HepG2 (cell line): ENCODE data around the gene M1AP. TPM values are rescaled to one million over a fixed set of nuclear protein-coding genes. Genes with fewer than 3 reads are reported as not detected.
A peak's percentile ranks its signal among the peaks of the same experiment; 100 is the strongest.

Experiments
- HIVEP1 ChIP-seq: sonication (generic); formaldehyde crosslinking; IDR thresholded peaks from 2 replicates; pipeline ENCODE4 v1.4.0; 2020; ENCODE audit warnings: mild to moderate bottlenecking, missing genetic modification reagents
- HOXD1 ChIP-seq: sonication (generic); formaldehyde crosslinking; IDR thresholded peaks from 2 replicates; pipeline ENCODE4 v1.5.0; 2020; ENCODE audit warnings: missing genetic modification reagents
- IKZF4 ChIP-seq: sonication (generic); formaldehyde crosslinking; IDR thresholded peaks from 2 replicates; pipeline ENCODE4 v1.5.1; 2020; ENCODE audit warnings: borderline replicate concordance, mild to moderate bottlenecking, low read depth, missing genetic modification reagents; ENCODE audit errors: not compliant biosample characterization
- KAT7 ChIP-seq: IDR thresholded peaks from 2 replicates; pipeline ENCODE4 v1.6.1; 2018; ENCODE audit warnings: borderline replicate concordance, missing compliant biosample characterization
- KDM5A ChIP-seq: fragments of 200-600 bp; sonication (generic); IDR thresholded peaks from 2 replicates; pipeline ENCODE4 v1.7.0; 2018; ENCODE audit warnings: antibody characterized with exemption, mild to moderate bottlenecking, low read length, borderline replicate concordance
- MATR3 ChIP-seq: sonication (generic); formaldehyde crosslinking; IDR thresholded peaks from 2 replicates; pipeline ENCODE4 v1.4.0; 2020; ENCODE audit warnings: missing genetic modification reagents
- MBD4 ChIP-seq: IDR thresholded peaks from 2 replicates; pipeline ENCODE4 v1.6.1; 2012; ENCODE audit warnings: low read length, inconsistent platforms, borderline replicate concordance
- MIER2 ChIP-seq: IDR thresholded peaks from 2 replicates; pipeline ENCODE4 v1.6.1; 2016; ENCODE audit warnings: missing biosample characterization, missing genetic modification reagents
- MLLT10 ChIP-seq: sonication (generic); formaldehyde crosslinking; IDR thresholded peaks from 2 replicates; pipeline ENCODE4 v1.4.0; 2020; ENCODE audit warnings: missing genetic modification reagents
- MNT ChIP-seq: fragments of 450-650 bp; IDR thresholded peaks from 2 replicates; pipeline ENCODE4 v1.6.1; 2016
- SKI ChIP-seq: fragments of 450-650 bp; IDR thresholded peaks from one replicate; pipeline ENCODE4 v1.6.1; 2018; ENCODE audit warnings: mild to moderate bottlenecking; ENCODE audit not compliant: partially characterized antibody
- SMAD1 ChIP-seq: sonication (generic); formaldehyde crosslinking; IDR thresholded peaks from 2 replicates; pipeline ENCODE4 v1.4.0; 2020; ENCODE audit warnings: missing genetic modification reagents, low read depth, mild to moderate bottlenecking, borderline replicate concordance
- SNAI1 ChIP-seq: sonication (generic); formaldehyde crosslinking; IDR thresholded peaks from 2 replicates; pipeline ENCODE4 v1.5.0; 2020; ENCODE audit warnings: mild to moderate bottlenecking, missing genetic modification reagents, borderline replicate concordance
- SOX13 ChIP-seq, 3 experiments: fragments of 450-650 bp in 1 of 3; sonication (generic) in 1 of 3; formaldehyde crosslinking in 1 of 3; IDR thresholded peaks in 2 of 3; conservative IDR thresholded peaks in 1 of 3; 2 replicates each; pipeline versions ENCODE4 v1.5.0 to v1.6.1; 2016 to 2020; ENCODE audit warnings: antibody characterized with exemption in 1 of 3, mild to moderate bottlenecking in 1 of 3, missing compliant biosample characterization in 1 of 3, missing genetic modification reagents in 1 of 3, moderate library complexity in 1 of 3
- YY1 ChIP-seq: IDR thresholded peaks from 2 replicates; pipeline ENCODE4 v1.6.1; 2011; ENCODE audit warnings: low read length, low read depth, moderate library complexity, mild to moderate bottlenecking; ENCODE audit not compliant: insufficient read depth, insufficient replicate concordance
- ZBTB1 ChIP-seq: sonication (generic); formaldehyde crosslinking; IDR thresholded peaks from 2 replicates; pipeline ENCODE4 v1.4.0; 2020; ENCODE audit warnings: missing genetic modification reagents, borderline replicate concordance
- ZFX ChIP-seq: sonication (generic); formaldehyde crosslinking; IDR thresholded peaks from 2 replicates; pipeline ENCODE4 v1.4.0; 2020; ENCODE audit warnings: mild to moderate bottlenecking, low read depth, missing genetic modification reagents, moderate library complexity
- ZNF343 ChIP-seq: sonication (generic); formaldehyde crosslinking; IDR thresholded peaks from 2 replicates; pipeline ENCODE4 v1.4.0; 2020; ENCODE audit warnings: mild to moderate bottlenecking, missing genetic modification reagents
- ZNF350 ChIP-seq: sonication (generic); formaldehyde crosslinking; IDR thresholded peaks from 2 replicates; pipeline ENCODE4 v1.4.0; 2020; ENCODE audit warnings: mild to moderate bottlenecking, low read depth, missing genetic modification reagents, borderline replicate concordance
- ZNF616 ChIP-seq: sonication (generic); formaldehyde crosslinking; IDR thresholded peaks from 2 replicates; pipeline ENCODE4 v1.5.0; 2020; ENCODE audit warnings: low read depth, mild to moderate bottlenecking, missing genetic modification reagents
- ZNF780A ChIP-seq: sonication (generic); formaldehyde crosslinking; IDR thresholded peaks from 2 replicates; pipeline ENCODE4 v1.8.0; 2022; ENCODE audit warnings: mild to moderate bottlenecking, missing genetic modification reagents, moderate library complexity
- ZNF883 ChIP-seq: sonication (generic); formaldehyde crosslinking; IDR thresholded peaks from 2 replicates; pipeline ENCODE4 v1.5.1; 2020; ENCODE audit warnings: mild to moderate bottlenecking, missing genetic modification reagents; ENCODE audit errors: not compliant biosample characterization
- polyA plus RNA-seq, 8 experiments: library from polyadenylated mRNA; depleted of rRNA in 3 of 8; stranded (reverse) in 7 of 8; unstranded in 1 of 8; fragments of >200 nt; fragmentation: Illumina TruSeq in 4 of 8; extraction: Trizol in 4 of 8; gene quantifications; 2 replicates each; pipeline versions ENCODE4 v1.2.1 to v1.2.3, GENCODE V29; 2011 to 2016; ENCODE audit warnings: low read depth in 4 of 8, missing spikeins in 1 of 8, mixed read lengths in 1 of 8; ENCODE audit not compliant: insufficient read depth in 1 of 8
- total RNA-seq, 5 experiments: library from RNA; depleted of rRNA; stranded (reverse); fragments of >200 nt; fragmentation: Illumina TruSeq; extraction: Trizol; gene quantifications; 2 replicates each; pipeline ENCODE4 v1.2.3, GENCODE V29; 2016; ENCODE audit warnings: low read depth in 1 of 5
- TF ChIP-seq, protein P1 (sequence below): sonication (generic); formaldehyde crosslinking; IDR thresholded peaks from 2 replicates; pipeline ENCODE4 v1.8.1; 2023; ENCODE audit warnings: mild to moderate bottlenecking, missing genetic modification reagents
- TF ChIP-seq, protein P2 (sequence below): sonication (generic); formaldehyde crosslinking; conservative IDR thresholded peaks from 2 replicates; pipeline ENCODE4 v1.4.0; 2020; ENCODE audit warnings: missing genetic modification reagents

Gene M1AP
- total and polyA plus RNA-seq, 2 of the 13 experiments (the other 11 are each of a cell fraction or from before 2014, with no cell fraction given), result not detected

DNA sequence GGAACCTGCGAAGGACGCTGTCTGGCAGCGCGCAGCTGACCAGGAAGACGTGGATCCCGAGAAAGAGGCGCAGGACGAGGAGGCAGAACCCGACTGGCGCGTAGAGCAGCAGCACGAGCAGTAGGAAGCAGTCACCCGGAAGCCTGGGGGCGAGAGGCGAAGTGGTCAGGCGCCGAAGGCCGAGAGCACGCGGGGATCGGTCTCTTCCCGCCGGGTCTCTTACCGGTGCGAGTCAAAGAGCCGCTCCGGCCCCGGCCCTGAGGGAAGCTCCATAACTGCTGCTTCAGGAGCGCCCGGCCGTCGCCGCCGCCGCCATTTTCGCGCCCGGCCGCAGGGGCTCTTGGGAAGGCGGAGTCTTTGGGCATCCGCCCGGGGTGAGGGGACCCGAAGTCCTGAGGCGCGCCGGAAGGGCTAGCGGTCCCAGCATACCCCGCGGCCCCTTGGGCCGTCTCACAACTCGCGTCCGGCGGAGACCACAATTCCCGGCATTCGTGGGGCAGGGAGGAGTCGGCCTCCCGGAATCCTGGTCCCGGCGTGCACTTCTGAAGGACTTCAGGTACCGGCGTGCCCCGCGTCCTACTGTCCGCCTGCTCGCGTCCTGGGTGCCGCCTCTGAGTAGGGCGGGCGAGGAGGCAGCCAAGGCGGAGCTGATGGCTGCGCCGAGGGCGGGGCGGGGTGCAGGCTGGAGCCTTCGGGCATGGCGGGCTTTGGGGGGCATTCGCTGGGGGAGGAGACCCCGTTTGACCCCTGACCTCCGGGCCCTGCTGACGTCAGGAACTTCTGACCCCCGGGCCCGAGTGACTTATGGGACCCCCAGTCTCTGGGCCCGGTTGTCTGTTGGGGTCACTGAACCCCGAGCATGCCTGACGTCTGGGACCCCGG, 118.5 kb downstream of the M1AP start, which contains the start of the genes AUP1 and HTRA2 (continued):
- TF ChIP-seq, protein P1, sequence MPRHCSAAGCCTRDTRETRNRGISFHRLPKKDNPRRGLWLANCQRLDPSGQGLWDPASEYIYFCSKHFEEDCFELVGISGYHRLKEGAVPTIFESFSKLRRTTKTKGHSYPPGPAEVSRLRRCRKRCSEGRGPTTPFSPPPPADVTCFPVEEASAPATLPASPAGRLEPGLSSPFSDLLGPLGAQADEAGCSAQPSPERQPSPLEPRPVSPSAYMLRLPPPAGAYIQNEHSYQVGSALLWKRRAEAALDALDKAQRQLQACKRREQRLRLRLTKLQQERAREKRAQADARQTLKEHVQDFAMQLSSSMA (CRISPR knock-in tag), result peak; percentile 90
- TF ChIP-seq ZNF350, result peak; percentile 79; the same call in 1 of the 2 replicates
- 0 out of 2 replicates have a peak, but pooled peaks have one; percentile 90 for TF ChIP-seq SNAI1 (CRISPR knock-in tag)
- no peak for TF ChIP-seq ZNF883
- TF ChIP-seq, protein P2, sequence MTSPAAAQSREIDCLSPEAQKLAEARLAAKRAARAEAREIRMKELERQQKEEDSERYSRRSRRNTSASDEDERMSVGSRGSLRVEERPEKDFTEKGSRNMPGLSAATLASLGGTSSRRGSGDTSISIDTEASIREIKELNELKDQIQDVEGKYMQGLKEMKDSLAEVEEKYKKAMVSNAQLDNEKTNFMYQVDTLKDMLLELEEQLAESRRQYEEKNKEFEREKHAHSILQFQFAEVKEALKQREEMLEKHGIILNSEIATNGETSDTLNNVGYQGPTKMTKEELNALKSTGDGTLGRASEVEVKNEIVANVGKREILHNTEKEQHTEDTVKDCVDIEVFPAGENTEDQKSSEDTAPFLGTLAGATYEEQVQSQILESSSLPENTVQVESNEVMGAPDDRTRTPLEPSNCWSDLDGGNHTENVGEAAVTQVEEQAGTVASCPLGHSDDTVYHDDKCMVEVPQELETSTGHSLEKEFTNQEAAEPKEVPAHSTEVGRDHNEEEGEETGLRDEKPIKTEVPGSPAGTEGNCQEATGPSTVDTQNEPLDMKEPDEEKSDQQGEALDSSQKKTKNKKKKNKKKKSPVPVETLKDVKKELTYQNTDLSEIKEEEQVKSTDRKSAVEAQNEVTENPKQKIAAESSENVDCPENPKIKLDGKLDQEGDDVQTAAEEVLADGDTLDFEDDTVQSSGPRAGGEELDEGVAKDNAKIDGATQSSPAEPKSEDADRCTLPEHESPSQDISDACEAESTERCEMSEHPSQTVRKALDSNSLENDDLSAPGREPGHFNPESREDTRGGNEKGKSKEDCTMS, result no peak
- peak; percentile 84 for TF ChIP-seq ZFX (CRISPR knock-in tag)
- peak; percentile 76 for TF ChIP-seq SKI
- TF ChIP-seq ZBTB1, result peak; percentile 84; the same call in 1 of the 2 replicates
- TF ChIP-seq MNT, result peak; percentile 71
- peak; percentile 64 for TF ChIP-seq IKZF4 (CRISPR knock-in tag)
- TF ChIP-seq MBD4, result no peak
- peak; percentile 61 for TF ChIP-seq ZNF343 (CRISPR knock-in tag)
- peak; percentile 99 for TF ChIP-seq YY1
- peak; percentile 80; the same call in 1 of the 2 replicates for TF ChIP-seq KAT7
- peak; percentile 91 for TF ChIP-seq KDM5A
- TF ChIP-seq MATR3 (CRISPR knock-in tag), result no peak
- 0 out of 2 replicates have a peak, but pooled peaks have one; percentile 11 for TF ChIP-seq ZNF616 (CRISPR knock-in tag)
- TF ChIP-seq MIER2 (CRISPR knock-in tag), result peak; percentile 72; the same call in 1 of the 2 replicates
- no peak; the same call in none of the 2 replicates for TF ChIP-seq HIVEP1
- TF ChIP-seq SMAD1 (CRISPR knock-in tag), result peak; percentile 58; the same call in 1 of the 2 replicates
- TF ChIP-seq MLLT10, result no peak
- no peak; the same call in 1 of the 2 replicates for TF ChIP-seq HOXD1 (CRISPR knock-in tag)
- TF ChIP-seq SOX13 (IDR thresholded peaks at IDR 0.05), result no peak
- TF ChIP-seq SOX13 (CRISPR knock-in tag; conservative IDR thresholded peaks at IDR 0.05 in 1 of 2, IDR thresholded peaks at IDR 0.05 in 1 of 2), result peak in 1 of 2 experiments; percentile 32; a peak in 2 of 4 replicates
- no peak; the same call in 1 of the 2 replicates for TF ChIP-seq ZNF780A (CRISPR knock-in tag)
